Effector CD8-positive, alpha-beta T cell (primary cell): ENCODE data around the gene ZNF382.

Experiments used
- DNase-seq: peaks from one replicate; lab custom pipeline; 2025; lab: John Stamatoyannopoulos, UW

ZNF382 gene

GRCh38 chr19:36679455-36679854 lies 74.3 kb downstream of the ZNF382 start:
- DNase-seq = no peak
